ENCODE data around the gene PRKCE. TPM values are rescaled to one million over a fixed set of nuclear protein-coding genes. Genes with fewer than 3 reads are reported as not detected.

Gene PRKCE
- total RNA-seq, 1 experiment from 2014 or later = 1.3 TPM

DNA sequence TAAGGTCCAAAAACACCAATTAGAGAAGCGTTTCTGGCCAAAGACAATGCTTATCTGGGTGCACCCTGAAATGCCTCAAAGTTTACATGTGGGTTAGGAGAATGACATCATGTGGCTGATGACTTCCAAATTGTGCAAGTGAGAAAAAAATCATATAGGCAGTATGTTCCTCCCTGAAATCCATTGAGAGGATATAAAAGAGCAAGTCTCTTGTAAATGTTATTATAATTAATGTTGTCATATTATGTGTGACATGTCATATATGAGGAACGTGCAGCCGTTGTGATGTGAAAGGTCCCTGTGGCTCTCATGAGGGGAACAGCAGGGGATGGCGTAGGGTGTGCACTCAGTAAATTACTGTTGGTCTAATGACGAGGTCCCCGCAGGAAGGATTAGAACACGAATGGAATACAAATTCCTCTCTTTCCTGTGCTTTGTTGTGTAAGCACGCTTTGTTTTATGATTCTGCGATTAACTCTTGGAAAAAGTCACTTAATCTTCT, 290.8 kb downstream of the PRKCE start:
- H3K4me1 ChIP-seq (ENCODE audit: insufficient read depth, low read length) = no peaks in the 10 kb centered on the region; the same call in 1 of the 2 replicates
- no peak for DNase-seq
- no peak overlapping the region for H4K91ac ChIP-seq (ENCODE audit: insufficient read length, low read depth, low read length)

More for the DNA sequence above, 290.8 kb downstream of the PRKCE start:
- H2BK120ac ChIP-seq (ENCODE audit: low read depth, low read length, poor library complexity, severe bottlenecking) = no peak overlapping the region
- no peak overlapping the region for H4K8ac ChIP-seq (replicated peaks; ENCODE audit: insufficient read length, low read depth, low read length)
- H2BK12ac ChIP-seq (ENCODE audit: insufficient read length, low read depth, low read length) = no peak overlapping the region
- no peak overlapping the region for H3K27ac ChIP-seq (ENCODE audit: insufficient read length, low read depth, low read length)
- no peak overlapping the region for H3K9ac ChIP-seq (ENCODE audit: extremely low read depth, insufficient read length, low read length)
- H3K4me2 ChIP-seq (ENCODE audit: insufficient read depth, insufficient read length, low read length) = no peak overlapping the region
- H3K14ac ChIP-seq (ENCODE audit: insufficient read depth, low read length) = no peak overlapping the region
- no peak overlapping the region for H3K4ac ChIP-seq (ENCODE audit: low read depth, low read length)
- H3K27me3 Mint-ChIP-seq (ENCODE audit: low read depth) = peaks cover 2% of the 10 kb centered on the region; the same call in 1 of the 2 replicates
- TF ChIP-seq, protein P1, sequence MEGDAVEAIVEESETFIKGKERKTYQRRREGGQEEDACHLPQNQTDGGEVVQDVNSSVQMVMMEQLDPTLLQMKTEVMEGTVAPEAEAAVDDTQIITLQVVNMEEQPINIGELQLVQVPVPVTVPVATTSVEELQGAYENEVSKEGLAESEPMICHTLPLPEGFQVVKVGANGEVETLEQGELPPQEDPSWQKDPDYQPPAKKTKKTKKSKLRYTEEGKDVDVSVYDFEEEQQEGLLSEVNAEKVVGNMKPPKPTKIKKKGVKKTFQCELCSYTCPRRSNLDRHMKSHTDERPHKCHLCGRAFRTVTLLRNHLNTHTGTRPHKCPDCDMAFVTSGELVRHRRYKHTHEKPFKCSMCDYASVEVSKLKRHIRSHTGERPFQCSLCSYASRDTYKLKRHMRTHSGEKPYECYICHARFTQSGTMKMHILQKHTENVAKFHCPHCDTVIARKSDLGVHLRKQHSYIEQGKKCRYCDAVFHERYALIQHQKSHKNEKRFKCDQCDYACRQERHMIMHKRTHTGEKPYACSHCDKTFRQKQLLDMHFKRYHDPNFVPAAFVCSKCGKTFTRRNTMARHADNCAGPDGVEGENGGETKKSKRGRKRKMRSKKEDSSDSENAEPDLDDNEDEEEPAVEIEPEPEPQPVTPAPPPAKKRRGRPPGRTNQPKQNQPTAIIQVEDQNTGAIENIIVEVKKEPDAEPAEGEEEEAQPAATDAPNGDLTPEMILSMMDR (conservative IDR thresholded peaks at IDR 0.05) = no peak
- no CpG with 5 or more reads among the region's 9 CpGs for WGBS (ENCODE audit: extremely low coverage, insufficient read length, low lambda C conversion rate)
- H3K36me3 Mint-ChIP-seq (ENCODE audit: insufficient read depth in 1 of 3, low read depth in 3 of 3) = no peaks in the 10 kb centered on the region
- no peak overlapping the region for H3K4me3 Mint-ChIP-seq
- H2AK5ac ChIP-seq (ENCODE audit: insufficient read length, low read length) = no peak overlapping the region
- peaks cover 23 to 25% of the 10 kb centered on the region in 2 experiments for H3K4me1 Mint-ChIP-seq
- no peak overlapping the region for H3T11ph ChIP-seq (ENCODE audit: low read length)
- H3K23me2 ChIP-seq (ENCODE audit: insufficient read length, low read depth, low read length, poor library complexity, severe bottlenecking) = no peaks in the 10 kb centered on the region
- no peaks in the 10 kb centered on the region for H4K20me1 ChIP-seq (ENCODE audit: control insufficient read depth, insufficient read depth, insufficient read length)
- no peak overlapping the region for H3K18ac ChIP-seq (ENCODE audit: insufficient read length, low read depth, low read length)
- no peaks in the 10 kb centered on the region for H3K9me3 Mint-ChIP-seq
- H2BK5ac ChIP-seq (ENCODE audit: insufficient read length, low read length) = no peak overlapping the region
- H3K79me1 ChIP-seq (ENCODE audit: insufficient read depth, low read depth, low read length, poor library complexity, severe bottlenecking) = no peaks in the 10 kb centered on the region
- H3K27me3 ChIP-seq (ENCODE audit: insufficient read depth, low read length) = no peaks in the 10 kb centered on the region
- no peaks in the 10 kb centered on the region for H3K79me2 ChIP-seq (ENCODE audit: insufficient read depth, low read length)
- H3K27ac Mint-ChIP-seq = no peak overlapping the region
- no peaks in the 10 kb centered on the region for H3K9me3 ChIP-seq (ENCODE audit: control insufficient read depth, low read depth, low read length)
- no peak overlapping the region for H4K5ac ChIP-seq (ENCODE audit: insufficient read length, low read depth, low read length)
- H2BK15ac ChIP-seq (ENCODE audit: low read depth, low read length) = no peak overlapping the region
- H2AFZ ChIP-seq (ENCODE audit: low read length) = no peak overlapping the region
- no peak overlapping the region for H2BK20ac ChIP-seq (ENCODE audit: low read depth, low read length, poor library complexity, severe bottlenecking)
- no peak overlapping the region for H3K23ac ChIP-seq (ENCODE audit: insufficient read length, low read depth, low read length)
- H3K56ac ChIP-seq (ENCODE audit: insufficient read length, low read depth, low read length) = no peak overlapping the region
